NCI-H748 (cell line): ENCODE results near the gene DDB1.

Source experiments
- DNase-seq: peaks from one replicate; lab custom pipeline; 2025; ENCODE audit not compliant: unreplicated experiment; lab: John Stamatoyannopoulos, UW

The DDB1 gene

DNA sequence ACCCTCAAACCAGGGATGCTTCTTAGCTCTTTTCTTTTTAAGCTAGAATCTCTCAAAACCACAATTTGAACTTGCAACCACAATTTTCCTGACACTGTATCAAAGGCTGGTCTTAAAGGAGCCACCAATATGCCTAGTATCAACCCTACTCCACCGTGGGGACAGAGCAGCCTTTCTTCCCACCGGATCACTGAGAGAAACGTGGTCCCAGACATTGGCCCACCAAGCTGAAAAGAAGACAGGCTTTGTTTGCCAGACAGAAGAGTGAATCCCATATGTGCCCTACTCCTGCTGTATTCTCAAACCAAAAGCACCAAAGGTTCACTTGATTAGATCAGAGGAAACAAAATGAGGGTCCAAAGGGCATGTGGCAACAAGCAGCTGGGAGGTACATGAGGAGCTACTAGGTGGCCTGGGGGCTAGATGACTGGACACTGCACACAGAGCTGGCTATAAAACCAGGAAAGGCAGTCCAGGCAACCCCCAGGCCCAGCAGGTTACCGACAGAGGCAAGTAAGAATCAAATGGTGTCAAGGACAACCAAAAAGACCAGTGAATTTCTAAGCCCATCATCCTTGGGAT is 34.2 kb downstream of the DDB1 start:
- no peak for DNase-seq

DNA sequence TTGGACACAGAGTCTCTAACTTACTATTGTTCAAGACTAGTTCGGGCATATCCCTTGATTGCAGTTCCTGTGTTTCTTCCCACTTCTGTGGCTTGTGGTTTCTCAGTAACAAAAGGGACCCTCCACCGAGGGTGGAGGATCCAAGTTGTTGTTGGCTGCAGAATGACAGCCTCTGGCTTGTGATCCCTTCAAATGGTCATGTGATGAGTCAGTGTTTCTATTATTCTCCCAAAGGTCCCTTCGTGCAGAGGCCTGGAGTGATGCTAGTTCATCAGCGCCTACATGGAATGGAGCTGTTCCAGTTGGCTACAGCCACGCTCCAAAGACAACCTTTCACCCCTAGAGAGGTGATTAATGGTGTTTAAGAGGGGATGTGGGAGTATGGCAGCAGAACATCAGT is 35.2 kb downstream of the DDB1 start:
- no peak for DNase-seq

- DNase-seq, result no peak
These were observed 35.6 kb downstream of the DDB1 start for GRCh38 chr11:61297341-61297740.

DNA sequence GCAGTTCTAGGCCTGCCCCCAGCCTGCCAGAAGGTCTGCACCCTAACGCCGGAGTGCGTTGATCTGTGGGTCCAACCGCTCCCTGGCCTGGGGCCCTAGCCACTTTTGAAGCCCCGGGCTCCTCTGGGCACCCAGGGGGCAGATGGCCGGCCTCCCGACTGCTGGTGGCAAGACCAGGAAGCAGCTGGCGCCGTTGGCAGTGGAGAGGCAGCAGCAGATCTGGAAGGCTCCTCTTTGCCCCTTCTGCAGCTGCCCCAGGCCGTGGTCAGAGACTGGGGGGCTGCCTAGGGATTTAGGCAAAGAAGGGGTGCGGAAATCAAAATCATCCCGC is 37.3 kb downstream of the DDB1 start:
- DNase-seq, result no peak

DNA sequence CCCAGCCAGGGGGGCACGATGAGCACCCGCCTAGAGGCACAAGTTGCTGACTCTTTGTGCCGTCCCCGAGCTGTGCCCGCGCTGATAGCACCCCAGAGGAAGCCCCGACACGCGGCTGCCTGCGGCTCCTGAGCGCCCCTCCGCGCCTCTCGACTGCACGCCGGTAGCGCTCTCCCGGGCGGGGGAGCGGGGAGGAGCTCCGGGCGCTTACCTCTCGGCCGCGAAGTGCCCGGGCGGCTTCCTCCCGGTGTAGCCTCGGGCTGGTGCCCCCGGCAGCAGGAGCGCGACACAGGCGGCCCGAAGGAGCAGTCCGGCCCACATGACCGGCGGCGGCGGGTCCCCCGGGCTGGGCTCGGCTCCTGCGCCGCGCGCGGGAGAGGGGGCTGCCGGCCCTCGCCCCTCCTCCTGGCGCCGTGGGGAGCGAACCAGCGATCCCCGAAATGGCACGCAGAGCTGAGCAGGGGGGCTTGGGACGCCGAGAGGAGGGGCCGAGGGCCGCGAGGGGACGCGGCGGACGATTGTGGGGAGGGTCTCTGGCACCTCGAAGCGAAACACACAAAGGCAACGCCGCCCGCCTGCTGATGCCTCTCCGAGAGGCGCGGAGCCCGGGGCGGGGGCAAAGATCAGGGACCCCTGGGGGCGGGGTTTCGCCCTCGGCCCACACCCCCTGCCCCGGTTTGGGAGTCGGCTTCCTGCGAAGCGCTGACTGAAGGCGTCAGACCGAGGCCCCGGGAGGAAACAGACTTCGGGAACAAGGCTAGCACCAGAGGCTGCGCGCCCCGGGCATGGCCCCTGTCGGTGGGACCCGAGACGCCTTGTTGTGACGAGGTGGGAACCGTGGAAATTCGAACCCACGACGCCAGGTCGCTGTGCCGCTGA is 37.9 kb downstream of the DDB1 start, which contains the start of gene VWCE:
Gene VWCE (minus strand): TSS at position 600 of the 879 bp plus-strand sequence. CDS start 279 bp downstream, at position 321.
- DNase-seq, result peak; percentile 78

DNA sequence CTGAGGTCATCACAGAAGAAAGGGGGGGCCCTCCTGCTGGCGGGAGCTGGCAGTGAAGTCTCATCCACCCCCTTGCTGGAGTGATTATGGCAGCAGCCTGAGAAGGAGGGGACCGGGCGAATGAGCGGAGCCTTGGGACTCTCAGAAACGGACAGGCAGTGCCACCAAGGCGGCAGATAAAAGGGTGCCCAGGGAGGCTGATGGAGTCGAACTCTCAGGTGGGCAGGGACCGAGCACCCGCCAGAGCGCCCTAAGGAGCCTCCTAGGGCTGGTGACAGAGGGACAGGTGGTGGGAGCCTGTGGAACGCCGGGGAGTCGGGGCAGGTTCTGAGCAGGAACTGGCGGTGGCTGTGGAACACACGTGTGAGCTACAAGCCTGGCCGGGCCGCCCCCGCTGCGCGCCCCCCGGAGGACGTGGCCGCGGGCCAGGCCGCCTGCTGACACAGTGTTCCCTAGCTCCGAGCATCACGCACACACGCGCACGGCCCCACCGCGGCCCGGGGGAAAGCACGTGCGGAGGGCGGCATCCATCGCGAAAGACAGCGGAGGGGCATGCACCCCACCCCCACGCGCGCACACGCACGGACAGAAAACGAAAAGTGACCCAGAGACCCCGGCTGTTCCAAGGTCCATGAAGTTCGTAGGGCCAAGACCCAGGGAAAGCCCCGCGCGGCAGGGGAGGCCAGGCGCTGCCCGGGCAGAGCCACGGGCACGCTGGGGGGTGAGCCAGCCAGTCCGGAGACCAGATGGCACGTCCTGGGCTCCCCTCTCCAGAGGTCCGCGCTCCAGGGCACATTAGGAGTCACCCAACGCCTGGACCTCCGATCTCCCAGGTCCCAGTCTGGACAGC is 38.8 kb downstream of the DDB1 start:
- peak; percentile 37 for DNase-seq

DNA sequence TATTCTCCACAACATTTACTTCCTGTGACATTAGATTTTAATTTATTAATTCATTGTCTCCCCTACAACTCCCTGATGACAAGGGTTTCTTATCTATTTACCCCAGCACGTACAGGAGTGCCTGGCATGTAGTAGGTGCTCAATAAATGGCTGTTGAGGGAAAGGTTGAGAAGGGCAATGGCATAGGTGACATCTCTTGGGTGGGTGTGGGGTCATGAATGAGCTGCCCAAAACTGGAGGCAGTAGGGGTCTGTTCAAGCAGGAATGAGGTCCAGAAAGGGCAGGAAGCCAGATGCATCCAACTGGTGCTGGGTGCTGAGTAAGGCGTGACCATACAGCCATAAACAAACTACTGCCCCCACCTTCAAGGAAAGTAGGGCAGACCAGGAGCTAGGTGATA is 40.5 kb downstream of the DDB1 start:
- no peak for DNase-seq

- DNase-seq, result no peak
These were observed 41.8 kb downstream of the DDB1 start for GRCh38 chr11:61290905-61291690.

GRCh38 chr11:61287338-61287977 is 45.4 kb downstream of the DDB1 start:
- DNase-seq, result no peak

DNA sequence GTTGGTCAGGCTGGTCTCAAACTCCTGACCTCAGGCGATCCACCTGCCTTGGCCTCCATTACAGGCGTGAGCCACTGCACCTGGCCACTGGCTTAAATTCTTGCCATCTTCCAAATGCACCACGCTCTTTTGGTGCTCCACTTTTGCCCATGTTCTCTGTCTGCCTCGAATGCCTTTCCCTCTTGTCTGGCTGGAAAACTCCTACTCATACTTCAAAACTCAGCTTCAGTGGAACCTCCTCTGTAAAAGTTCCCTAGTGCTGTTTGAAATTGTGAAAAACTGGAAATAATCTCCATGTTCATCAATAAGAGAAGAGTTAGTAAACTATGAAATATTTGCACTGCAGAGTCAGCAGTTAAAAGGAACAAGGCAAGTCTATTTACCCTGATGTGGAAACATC is 49.3 kb downstream of the DDB1 start:
- no peak for DNase-seq

DNA sequence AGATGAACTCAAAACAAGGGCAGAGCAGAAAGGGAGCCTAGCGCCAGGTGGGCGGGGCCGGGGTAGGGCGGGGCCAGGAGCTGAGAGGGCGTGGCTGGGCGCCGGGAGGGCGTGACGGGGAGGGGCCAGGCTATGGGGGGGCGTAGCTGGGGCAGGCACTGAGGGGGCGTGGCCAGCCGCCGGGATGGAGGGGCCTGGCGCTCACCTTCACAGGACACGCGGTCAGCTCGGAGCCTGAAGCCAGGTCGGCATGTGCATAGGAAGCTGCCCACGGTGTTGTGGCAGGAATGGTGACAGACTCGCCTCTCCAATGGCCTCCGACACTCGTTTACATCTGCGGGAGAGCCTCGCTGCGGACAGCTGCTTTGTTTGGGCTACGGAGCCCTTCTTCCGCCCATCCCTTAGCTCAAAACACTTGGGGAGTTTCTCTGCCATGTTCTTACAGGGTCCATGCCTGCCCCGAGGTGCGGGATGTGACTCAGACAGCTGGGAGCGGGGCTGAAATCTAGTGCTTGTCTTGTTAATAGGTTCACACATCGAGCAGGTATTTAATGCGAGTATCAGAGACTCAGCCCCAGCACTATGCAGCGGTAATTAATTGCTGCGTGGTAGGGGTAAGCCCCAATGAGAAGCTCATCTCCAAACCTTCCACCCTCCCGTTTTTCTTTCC is 51.2 kb downstream of the DDB1 start:
- DNase-seq, result peak; percentile 67

DNA sequence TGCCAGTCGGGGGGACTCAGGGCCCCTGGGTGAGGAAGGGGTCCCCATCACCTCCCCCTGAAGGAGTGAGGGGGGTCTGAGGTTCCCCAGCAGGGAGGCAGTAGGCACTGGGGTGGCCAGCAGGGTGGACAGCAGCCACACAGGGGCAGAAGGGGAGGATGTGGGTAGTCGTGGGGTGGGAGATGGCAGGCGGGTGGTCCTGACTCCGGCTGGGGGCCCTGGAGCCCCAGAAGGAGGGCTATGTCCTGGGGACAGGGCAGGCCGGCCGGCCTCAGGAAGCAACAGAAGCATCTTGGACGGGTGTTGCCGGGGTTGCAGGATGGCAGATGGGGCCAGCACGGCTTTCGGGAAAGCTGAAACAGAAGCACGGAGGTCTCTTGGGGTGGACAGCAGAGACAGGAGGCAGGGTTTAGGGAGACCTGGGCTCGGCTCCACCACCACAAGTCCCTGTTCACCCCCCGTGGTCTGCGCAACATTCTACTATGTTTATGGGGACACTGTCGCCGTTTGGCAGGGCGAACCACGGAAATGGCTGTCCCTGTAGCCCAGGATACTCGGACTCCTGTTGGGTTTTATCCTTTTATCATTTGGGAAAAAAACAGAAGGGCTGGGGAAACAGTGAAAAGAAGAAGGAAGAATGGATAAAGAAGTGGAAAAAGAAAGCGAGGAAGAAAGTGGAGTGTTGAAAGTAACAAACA is 51.9 kb downstream of the DDB1 start:
- DNase-seq, result no peak

- DNase-seq, result no peak
These were observed 52.8 kb downstream of the DDB1 start for GRCh38 chr11:61279934-61280659.

- DNase-seq, result no peak
These were observed 54.9 kb downstream of the DDB1 start for GRCh38 chr11:61278001-61278470.

DNA sequence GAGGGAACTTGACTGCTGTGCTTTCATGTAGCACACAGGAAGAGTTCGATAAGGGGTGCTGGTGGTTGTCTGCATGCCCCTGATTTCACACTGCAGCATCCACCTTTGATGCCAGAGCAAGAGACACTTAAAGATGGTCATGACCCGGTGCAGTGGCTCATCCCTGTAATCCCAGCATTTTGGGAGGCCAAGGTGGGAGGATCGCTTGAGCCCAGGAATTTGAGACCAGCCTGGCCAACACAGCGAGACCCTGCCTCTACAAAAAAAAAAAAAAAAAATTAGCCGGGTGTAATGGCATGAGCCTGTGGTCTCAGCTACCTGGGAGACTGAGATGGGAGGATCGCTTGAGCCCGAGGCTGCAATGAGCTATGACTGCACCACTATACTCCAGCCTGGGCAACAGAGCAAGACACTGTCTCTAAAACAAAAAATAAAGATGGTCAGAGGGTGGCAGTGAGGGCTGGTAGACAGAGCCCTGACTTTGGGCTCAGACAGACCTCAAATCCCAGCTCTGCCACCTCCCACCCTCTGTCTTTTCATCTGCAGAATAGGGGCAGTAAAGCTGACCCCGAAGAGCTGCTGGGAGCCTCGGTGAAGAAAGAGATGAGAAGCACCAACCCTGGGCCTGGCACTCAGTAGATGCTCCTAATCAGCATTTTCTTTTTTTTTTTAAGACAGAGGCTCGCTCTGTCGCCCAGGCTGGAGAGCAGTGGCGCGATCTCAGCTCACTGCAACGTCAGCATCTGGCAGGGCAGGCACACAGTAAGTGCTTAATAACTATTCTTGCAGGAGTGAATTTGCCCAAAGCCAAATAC is 55.5 kb downstream of the DDB1 start:
- no peak for DNase-seq

DNA sequence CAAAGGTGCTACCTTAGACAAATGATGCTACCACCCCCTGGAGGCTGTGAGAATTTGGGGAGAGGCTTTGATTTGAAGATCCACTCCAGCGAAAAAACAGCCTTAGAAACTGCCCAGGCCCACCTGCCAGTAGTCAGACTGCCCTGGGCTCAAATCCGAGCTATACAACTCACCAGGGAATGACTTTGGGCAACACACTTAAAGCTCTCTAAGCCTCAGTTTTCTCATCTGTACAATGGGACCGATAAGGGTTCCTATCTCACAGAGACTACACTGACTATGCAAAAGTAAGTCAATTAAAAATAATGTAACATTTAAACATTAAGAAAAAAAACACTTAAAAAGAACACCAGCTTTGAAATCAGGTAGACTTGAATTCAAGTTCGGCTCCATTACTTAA is 57.7 kb downstream of the DDB1 start:
- no peak for DNase-seq

GRCh38 chr11:61274084-61274483 is 58.8 kb downstream of the DDB1 start:
- no peak for DNase-seq
